Liver (tissue), 3 donors: Measurements from ENCODE around the gene GSK3B.

ENCODE experiments used
- CTCF ChIP-seq: fragments of 150-350 bp; IDR thresholded peaks from 2 replicates; pipeline ENCODE4 v1.5.1; 2017; ENCODE audit warnings: improper control_type of control experiment, low read depth, low read length; ENCODE audit not compliant: missing input control
- EGR1 ChIP-seq, 2 donors: IDR thresholded peaks; 2 replicates each; pipeline ENCODE4 v1.6.1; 2016 to 2018; ENCODE audit warnings: antibody characterized with exemption in 2 of 2, low read depth in 2 of 2
- FOXA1 ChIP-seq: IDR thresholded peaks from 2 replicates; pipeline ENCODE4 v1.6.1; 2016; ENCODE audit warnings: antibody characterized with exemption
- MAX ChIP-seq: IDR thresholded peaks from 2 replicates; pipeline ENCODE4 v1.6.1; 2016; ENCODE audit warnings: antibody characterized with exemption
- TAF1 ChIP-seq: conservative IDR thresholded peaks from 2 replicates; pipeline ENCODE4 v1.6.1; 2016; ENCODE audit warnings: antibody characterized with exemption, mild to moderate bottlenecking
- donor health status: healthy.
- donor health status: healthy.

GRCh38 chr3:120039642-120040610 lies 54.3 kb downstream of the GSK3B start:
- TF ChIP-seq CTCF (no peak), MAX (no peak), TAF1 (no peak), EGR1 (IDR thresholded peaks at IDR 0.05; ENCODE audit: low read depth in 2 of 2) (no peak), FOXA1 (no peak)
